SK-N-MC (cell line): Measurements from ENCODE around the gene RAB5A.
"Not testable (repeated sequence)": the region's sequence is repeated elsewhere in the genome, so short reads cannot be mapped to it uniquely, and the experiment has no call there.

Experiments
- DNase-seq: peaks from one replicate; pipeline ENCODE4 v3.0.0-alpha.2; 2011; ENCODE audit warnings: low read depth, low spot score
- H3K27ac ChIP-seq: fragments of 200-600 bp; sonication (generic); 2 replicates; pipeline ENCODE4 v1.5.1; 2016; ENCODE audit warnings: mixed run types
- H3K36me3 ChIP-seq: fragments of 200-600 bp; sonication (generic); 2 replicates; pipeline ENCODE4 v1.6.1; 2017; ENCODE audit warnings: antibody characterized with exemption, low read length, mixed read lengths; ENCODE audit not compliant: insufficient read depth
- H3K4me3 ChIP-seq: fragments of 200-600 bp; sonication (generic); 2 replicates; pipeline ENCODE4 v1.5.1; 2016
- H3K9ac ChIP-seq: fragments of 200-600 bp; sonication (generic); 2 replicates; pipeline ENCODE4 v1.8.0; 2017; ENCODE audit warnings: mixed run types, mixed read lengths; ENCODE audit not compliant: insufficient read length
- H3K9me3 ChIP-seq: fragments of 200-600 bp; sonication (generic); 2 replicates; pipeline ENCODE4 v1.6.1; 2017; ENCODE audit warnings: low read depth, mild to moderate bottlenecking, antibody characterized with exemption, low read length, moderate library complexity, mixed read lengths
- EZH2 ChIP-seq: fragments of 200-600 bp; sonication (generic); IDR thresholded peaks from one replicate; pipeline ENCODE4 v1.6.1; 2017; ENCODE audit warnings: antibody characterized with exemption
- FOXP2 ChIP-seq: optimal IDR thresholded peaks from 2 replicates; pipeline ENCODE3; 2011; ENCODE audit warnings: mild to moderate bottlenecking, moderate library complexity; ENCODE audit not compliant: insufficient read depth; ENCODE audit errors: extremely low read length, control extremely low read depth
- POLR2AphosphoS5 ChIP-seq: IDR thresholded peaks from 2 replicates; pipeline ENCODE4 v1.6.1; 2012; ENCODE audit warnings: mild to moderate bottlenecking, low read depth, low read length, borderline replicate concordance

RAB5A gene, protein sequence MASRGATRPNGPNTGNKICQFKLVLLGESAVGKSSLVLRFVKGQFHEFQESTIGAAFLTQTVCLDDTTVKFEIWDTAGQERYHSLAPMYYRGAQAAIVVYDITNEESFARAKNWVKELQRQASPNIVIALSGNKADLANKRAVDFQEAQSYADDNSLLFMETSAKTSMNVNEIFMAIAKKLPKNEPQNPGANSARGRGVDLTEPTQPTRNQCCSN

DNA sequence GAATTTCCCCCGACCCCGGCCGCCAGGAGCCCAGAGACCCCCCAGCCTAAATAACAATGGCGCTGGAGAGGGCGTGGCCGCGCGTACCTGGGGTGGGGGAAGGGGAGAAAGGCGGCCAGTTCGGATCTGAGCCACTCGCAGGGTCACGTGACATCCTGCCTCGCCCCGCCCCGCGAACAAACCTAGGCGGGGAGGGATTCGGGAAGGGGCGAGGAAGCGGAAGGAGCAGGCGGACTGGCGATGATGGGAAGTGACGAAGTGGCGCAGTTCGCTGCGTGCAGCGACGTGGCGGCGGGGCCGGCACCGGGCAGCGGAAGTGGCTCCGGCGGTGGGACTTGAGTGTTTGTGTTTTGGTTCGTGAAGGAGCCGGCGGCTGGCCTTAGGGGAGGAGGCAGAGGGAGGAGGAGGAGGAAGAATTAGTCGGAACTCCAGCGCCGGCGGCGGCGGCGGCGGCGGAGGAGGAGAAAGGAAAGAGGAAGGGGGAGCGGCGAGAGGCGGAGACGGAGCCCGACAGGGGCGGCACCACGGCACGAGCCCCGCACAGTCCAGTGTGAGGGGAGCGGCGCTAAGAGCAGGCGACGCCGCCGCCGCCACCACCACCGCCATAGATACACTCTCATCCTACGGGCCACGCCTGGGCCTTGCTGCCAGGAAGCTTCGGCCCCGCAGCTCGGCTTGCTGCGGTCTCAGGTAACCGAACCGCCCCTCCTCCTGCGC is at the start of gene RAB5A:
TSS of gene RAB5A (plus strand) at position 266 of the 717 bp plus-strand sequence. CDS start 3,802 bp downstream, outside the sequence.
- Histone ChIP-seq H3K4me3 (peak within 1 kb of the TSS; percentile 81), H3K36me3 (no peaks in the 10 kb centered on the region), H3K9ac (peak within 1 kb of the TSS; percentile 81), H3K27ac (peak within 1 kb of the TSS; percentile 79), H3K9me3 (no peaks in the 10 kb centered on the region)
- TF ChIP-seq POLR2AphosphoS5 (peak; percentile 66), FOXP2 (no peak), EZH2 (no peak)
- peak; percentile 16 for DNase-seq

DNA sequence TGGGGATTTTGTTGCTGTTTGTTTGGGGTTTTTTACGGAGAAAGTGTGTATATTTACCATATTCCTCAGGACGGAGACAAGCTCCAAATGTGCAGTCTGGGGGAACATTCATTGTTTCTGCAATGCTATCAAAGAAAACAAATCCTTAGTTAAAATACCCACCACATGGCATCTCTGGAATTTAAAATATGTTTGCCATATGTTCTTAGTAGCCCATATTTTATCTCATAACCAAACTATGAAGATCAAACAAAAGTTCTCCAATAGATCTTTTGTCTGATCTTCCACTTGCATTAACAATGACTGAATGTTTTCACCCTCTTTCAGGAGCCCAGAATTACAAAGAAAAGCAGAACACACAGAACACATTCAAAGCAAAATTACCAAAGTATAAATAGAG is 48.2 kb upstream of the RAB5A start:
- no peak for TF ChIP-seq EZH2
- TF ChIP-seq FOXP2 = no peak
- TF ChIP-seq POLR2AphosphoS5 = no peak
- H3K27ac ChIP-seq = peak overlapping the region; percentile 56
- H3K9me3 ChIP-seq = no peaks in the 10 kb centered on the region
- no peak overlapping the region for H3K9ac ChIP-seq
- DNase-seq = no peak
- H3K4me3 ChIP-seq = peak overlapping the region; percentile 30
- H3K36me3 ChIP-seq = no peaks in the 10 kb centered on the region

DNA sequence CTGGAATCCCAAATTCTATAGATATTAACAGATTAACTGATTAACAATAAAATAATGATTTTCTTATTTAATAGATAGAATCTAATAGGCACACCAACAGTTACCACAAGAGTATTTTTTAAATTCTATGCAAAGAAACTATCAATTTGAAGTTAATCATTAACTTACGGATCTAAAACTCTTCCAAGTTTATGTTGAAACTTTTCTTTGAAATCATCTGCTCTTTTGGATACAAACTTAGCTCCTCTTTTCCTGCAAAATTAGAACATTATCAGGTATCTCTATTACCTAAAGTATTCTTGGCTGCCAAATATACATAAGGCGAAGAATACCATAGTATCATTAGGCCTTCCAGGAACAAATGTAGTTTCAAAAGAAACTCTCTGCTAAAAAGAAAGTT is 47.6 kb upstream of the RAB5A start:
- Histone ChIP-seq H3K9me3 (no peaks in the 10 kb centered on the region), H3K4me3 (no peak overlapping the region), H3K9ac (no peak overlapping the region), H3K27ac (peak overlapping the region; percentile 56; the same call in 1 of the 2 replicates), H3K36me3 (no peaks in the 10 kb centered on the region)
- TF ChIP-seq POLR2AphosphoS5 (no peak), EZH2 (no peak), FOXP2 (no peak)
- no peak for DNase-seq

DNA sequence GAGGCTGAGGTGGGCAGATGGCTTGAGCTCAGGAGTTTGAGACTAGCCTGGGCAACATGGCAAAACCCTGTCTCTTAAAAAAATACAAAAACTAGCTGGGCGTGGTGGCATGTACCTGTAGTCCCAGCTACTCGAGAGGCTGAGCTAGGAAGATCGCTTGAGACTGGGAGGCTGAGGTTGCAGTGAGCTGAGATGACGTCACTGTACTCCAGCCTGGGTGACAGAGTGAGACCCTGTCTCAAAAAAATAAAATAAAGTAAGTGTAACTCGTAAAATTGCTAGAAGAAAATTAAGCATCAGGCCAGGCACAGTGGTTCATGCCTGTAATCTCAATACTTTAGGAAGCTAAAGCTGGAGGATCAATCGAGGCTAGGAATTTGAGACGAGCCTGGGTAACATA is 47.1 kb upstream of the RAB5A start:
- H3K9me3 ChIP-seq, H3K4me3 ChIP-seq, H3K27ac ChIP-seq, DNase-seq, H3K36me3 ChIP-seq, H3K9ac ChIP-seq: not testable (repeated sequence)

DNA sequence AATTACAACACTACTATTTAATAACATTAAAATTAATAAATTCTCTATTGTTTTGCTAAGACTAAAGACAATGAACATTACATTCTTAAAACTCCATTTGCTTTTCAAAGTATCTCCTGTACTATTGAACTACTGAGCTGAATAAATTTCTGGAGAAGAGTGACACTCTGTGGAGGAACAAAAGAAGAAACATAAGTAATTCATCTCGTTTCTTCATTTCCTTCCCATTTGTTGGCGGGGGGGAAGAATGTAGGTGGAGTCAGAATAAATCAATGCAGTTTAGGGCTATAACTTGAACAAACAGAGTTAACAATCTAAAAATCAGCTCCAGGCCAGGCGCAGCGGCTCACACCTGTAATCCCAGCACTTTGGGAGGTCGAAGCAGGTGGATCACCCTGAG is 45.6 kb upstream of the RAB5A start:
- Histone ChIP-seq H3K9me3 (no peaks in the 10 kb centered on the region), H3K27ac (no peak overlapping the region), H3K4me3 (no peak overlapping the region), H3K9ac (no peak overlapping the region), H3K36me3 (no peaks in the 10 kb centered on the region)
- TF ChIP-seq POLR2AphosphoS5 = no peak
- TF ChIP-seq FOXP2 = no peak
- no peak for TF ChIP-seq EZH2
- no peak for DNase-seq

DNA sequence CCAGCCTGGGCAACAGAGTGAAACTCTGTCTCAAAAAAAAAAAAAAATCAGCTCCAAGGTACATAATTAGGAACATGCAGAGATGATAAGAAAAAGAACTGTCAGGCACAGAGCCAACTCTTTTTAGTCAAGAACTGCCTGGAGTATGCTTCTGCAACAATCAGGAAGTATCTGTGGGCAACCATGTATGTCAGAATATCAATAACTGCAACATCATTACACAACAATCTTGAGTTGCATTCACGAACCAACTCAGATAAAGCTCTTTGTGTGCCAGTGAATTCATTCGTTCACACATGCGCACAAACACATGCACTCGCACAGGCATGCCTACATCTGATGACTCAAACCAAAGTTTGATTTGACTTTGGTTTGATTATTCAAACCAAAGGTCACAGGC is 45.0 kb upstream of the RAB5A start:
- H3K9me3 ChIP-seq = no peaks in the 10 kb centered on the region
- no peak overlapping the region for H3K27ac ChIP-seq
- no peak overlapping the region for H3K9ac ChIP-seq
- TF ChIP-seq EZH2 = no peak
- TF ChIP-seq FOXP2 = no peak
- no peak for TF ChIP-seq POLR2AphosphoS5
- no peaks in the 10 kb centered on the region for H3K36me3 ChIP-seq
- DNase-seq = no peak
- H3K4me3 ChIP-seq = no peak overlapping the region

DNA sequence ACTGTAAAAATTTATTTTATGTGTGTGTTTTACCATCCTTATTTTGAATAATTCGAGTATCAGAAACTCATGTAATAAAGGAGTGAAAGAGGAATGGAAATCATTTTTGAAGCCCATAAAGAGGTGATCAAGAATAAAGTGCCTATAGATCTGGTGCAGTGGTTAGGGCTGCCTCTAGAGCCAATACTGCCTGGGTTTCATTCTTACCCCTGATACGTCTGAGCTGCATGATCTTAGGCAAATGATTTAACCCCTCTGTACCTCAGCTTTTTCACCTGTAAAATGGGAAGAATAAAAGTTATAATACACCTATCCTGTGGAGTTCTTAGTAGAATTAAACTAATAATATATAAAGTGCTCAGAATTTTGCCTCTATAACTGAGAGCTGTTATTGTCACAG is 43.2 kb upstream of the RAB5A start:
- TF ChIP-seq POLR2AphosphoS5 = no peak
- no peak for TF ChIP-seq FOXP2
- no peak for TF ChIP-seq EZH2
- no peak for DNase-seq
- H3K36me3 ChIP-seq = no peaks in the 10 kb centered on the region
- H3K27ac ChIP-seq = no peak overlapping the region
- no peak overlapping the region for H3K9ac ChIP-seq
- no peak overlapping the region for H3K4me3 ChIP-seq
- H3K9me3 ChIP-seq = no peaks in the 10 kb centered on the region

DNA sequence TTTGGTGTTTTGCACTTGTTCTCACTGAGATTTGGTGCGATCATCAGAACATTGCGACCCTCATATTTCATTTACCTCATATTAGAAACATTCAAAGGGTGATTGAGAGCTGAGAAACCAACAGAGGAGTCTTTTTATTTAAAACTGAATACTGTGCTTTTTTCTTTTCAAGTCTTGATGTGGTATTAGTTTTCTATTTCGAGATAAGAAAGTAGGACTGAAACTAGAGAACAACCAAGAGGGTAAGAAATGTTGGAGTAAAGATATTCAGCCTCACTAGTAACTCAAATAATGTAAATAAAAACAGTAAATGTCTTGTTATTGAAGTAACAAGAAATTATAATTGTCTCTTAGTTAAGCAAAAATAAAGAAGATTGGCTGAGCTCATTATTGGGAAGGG is 39.4 kb upstream of the RAB5A start:
- TF ChIP-seq POLR2AphosphoS5 (no peak), EZH2 (no peak), FOXP2 (no peak)
- H3K27ac ChIP-seq = no peak overlapping the region

More for the DNA sequence above, 39.4 kb upstream of the RAB5A start:
- H3K9ac ChIP-seq = no peak overlapping the region
- no peak for DNase-seq
- H3K4me3 ChIP-seq = no peak overlapping the region
- no peaks in the 10 kb centered on the region for H3K9me3 ChIP-seq
- no peaks in the 10 kb centered on the region for H3K36me3 ChIP-seq
